Heart left ventricle (tissue), 13 donors: ENCODE data around the gene CNTNAP3B.
"Not testable (repeated sequence)": the region's sequence is repeated elsewhere in the genome, so short reads cannot be mapped to it uniquely, and the experiment has no call there.

Experiments used
- POLR2A ChIP-seq, 2 donors: fragments of 450-650 bp; IDR thresholded peaks; one replicate each; pipeline ENCODE4 v1.6.1; 2017; ENCODE audit warnings: antibody characterized with exemption in 2 of 2, mild to moderate bottlenecking in 2 of 2, moderate library complexity in 2 of 2
- TF ChIP-seq, protein P1 (sequence below), 12 donors: fragments of 200-600 bp; sonication (generic) in 4 of 12; IDR thresholded peaks; one replicate each; pipeline versions ENCODE4 v1.5.0 to v1.8.0; 2018 to 2022; ENCODE audit warnings: antibody characterized with exemption in 12 of 12, mild to moderate bottlenecking in 5 of 12
- donor health status: ischemic (EF 13 %, LVEDD 7.1; RV severe dilation, severe dysfunction).
- donor health status: DM: no; HTN: yes; CAD: no.
- donor health status: DM: no; HTN: no; CAD: no.
- donor health status: ischemic (EF 25% LVEDD 6.9; RV normal size, moderate dysfunction).
- donor health status: ischemic (EF 25% LVEDD 5.7; RV mildly dilated, moderate dysfunction).
- donor health status: ischemic (EF 35%, LVEDD 5.7; RV mildly dilated, moderate dysfunction).
- donor health status: nonischemic (EF 11% LVEDD 7.7; RV severe dilation, severe dysfunction).
- donor health status: DM: yes; HTN: yes; CAD: no.
- donor health status: PGD.
- donor health status: ischemic (EF 29% LVEDD 5.4; RV normal size, mild dysfunction).
- donor health status: nonischemic (EF 23%, LVEDD 6.1; RV moderate dilation, normal function).

DNA sequence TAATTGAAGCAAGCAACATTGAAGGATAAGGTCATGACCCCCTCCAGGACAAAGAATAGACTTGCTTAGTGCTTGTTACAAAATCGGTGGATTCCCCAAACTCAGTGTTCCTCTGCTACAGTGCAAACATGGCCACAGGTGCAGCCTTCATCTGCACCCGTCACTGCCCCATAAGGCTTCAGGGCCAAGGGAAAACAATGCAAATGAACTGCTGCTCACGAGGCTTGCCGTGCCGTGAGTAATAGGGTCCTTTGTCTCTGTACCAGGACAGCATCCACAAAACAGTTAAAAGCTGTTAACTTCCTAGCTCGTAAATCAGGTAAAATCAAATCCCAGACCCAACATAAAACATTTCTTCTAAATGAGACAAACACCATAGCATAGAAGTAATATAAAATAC, 226.5 kb downstream of the CNTNAP3B start:
- not testable (repeated sequence) for TF ChIP-seq POLR2A (IDR thresholded peaks at IDR 0.05)
- TF ChIP-seq, protein P1, sequence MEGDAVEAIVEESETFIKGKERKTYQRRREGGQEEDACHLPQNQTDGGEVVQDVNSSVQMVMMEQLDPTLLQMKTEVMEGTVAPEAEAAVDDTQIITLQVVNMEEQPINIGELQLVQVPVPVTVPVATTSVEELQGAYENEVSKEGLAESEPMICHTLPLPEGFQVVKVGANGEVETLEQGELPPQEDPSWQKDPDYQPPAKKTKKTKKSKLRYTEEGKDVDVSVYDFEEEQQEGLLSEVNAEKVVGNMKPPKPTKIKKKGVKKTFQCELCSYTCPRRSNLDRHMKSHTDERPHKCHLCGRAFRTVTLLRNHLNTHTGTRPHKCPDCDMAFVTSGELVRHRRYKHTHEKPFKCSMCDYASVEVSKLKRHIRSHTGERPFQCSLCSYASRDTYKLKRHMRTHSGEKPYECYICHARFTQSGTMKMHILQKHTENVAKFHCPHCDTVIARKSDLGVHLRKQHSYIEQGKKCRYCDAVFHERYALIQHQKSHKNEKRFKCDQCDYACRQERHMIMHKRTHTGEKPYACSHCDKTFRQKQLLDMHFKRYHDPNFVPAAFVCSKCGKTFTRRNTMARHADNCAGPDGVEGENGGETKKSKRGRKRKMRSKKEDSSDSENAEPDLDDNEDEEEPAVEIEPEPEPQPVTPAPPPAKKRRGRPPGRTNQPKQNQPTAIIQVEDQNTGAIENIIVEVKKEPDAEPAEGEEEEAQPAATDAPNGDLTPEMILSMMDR (IDR thresholded peaks at IDR 0.05): not testable (repeated sequence)
